ENCODE measurements around the gene ELL3. TPM values are rescaled to one million over a fixed set of nuclear protein-coding genes. Genes with fewer than 3 reads are reported as not detected.
"Not testable (repeated sequence)": the region's sequence is repeated elsewhere in the genome, so short reads cannot be mapped to it uniquely, and the experiment has no call there.

ELL3 gene, protein sequence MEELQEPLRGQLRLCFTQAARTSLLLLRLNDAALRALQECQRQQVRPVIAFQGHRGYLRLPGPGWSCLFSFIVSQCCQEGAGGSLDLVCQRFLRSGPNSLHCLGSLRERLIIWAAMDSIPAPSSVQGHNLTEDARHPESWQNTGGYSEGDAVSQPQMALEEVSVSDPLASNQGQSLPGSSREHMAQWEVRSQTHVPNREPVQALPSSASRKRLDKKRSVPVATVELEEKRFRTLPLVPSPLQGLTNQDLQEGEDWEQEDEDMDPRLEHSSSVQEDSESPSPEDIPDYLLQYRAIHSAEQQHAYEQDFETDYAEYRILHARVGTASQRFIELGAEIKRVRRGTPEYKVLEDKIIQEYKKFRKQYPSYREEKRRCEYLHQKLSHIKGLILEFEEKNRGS
- 1 to 10 TPM; 2.1 to 6.3 (median 2.6) TPM for total RNA-seq

DNA sequence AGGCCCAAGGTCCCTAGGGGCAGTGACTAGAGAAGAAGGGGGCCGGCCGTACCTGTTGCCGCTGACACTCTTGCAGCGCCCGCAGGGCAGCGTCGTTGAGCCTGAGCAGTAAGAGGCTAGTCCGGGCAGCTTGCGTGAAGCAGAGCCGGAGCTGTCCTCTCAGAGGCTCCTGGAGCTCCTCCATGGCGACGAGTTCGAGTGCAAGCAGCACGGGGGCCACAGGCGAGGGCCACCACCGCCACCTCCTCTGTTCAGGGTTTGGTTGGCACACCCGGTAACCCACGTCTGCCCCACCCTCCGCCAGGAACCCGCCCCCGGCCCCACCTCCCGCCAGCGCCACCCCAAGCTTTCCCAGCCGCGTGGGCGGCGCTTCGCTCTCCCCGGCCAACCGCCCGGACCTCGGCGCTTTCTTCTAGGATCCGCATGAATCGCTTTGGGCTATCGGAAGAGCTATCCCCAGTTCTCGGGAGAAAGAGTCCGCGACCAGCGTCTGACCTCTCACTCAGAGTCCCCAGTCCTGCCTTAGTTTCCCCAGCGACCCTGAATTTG is at the start of gene ELL3:
ELL3 (minus strand) TSS at position 249 of the 549 bp plus-strand sequence; CDS start at position 184, 65 bp downstream.
- H3K9me3 ChIP-seq: no peaks in the 10 kb centered on the region
- peak within 1 kb of the TSS; percentile 61 to 84 (median 76) for H3K4me3 ChIP-seq
- TF ChIP-seq, protein P1, sequence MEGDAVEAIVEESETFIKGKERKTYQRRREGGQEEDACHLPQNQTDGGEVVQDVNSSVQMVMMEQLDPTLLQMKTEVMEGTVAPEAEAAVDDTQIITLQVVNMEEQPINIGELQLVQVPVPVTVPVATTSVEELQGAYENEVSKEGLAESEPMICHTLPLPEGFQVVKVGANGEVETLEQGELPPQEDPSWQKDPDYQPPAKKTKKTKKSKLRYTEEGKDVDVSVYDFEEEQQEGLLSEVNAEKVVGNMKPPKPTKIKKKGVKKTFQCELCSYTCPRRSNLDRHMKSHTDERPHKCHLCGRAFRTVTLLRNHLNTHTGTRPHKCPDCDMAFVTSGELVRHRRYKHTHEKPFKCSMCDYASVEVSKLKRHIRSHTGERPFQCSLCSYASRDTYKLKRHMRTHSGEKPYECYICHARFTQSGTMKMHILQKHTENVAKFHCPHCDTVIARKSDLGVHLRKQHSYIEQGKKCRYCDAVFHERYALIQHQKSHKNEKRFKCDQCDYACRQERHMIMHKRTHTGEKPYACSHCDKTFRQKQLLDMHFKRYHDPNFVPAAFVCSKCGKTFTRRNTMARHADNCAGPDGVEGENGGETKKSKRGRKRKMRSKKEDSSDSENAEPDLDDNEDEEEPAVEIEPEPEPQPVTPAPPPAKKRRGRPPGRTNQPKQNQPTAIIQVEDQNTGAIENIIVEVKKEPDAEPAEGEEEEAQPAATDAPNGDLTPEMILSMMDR (IDR thresholded peaks at IDR 0.05 in 4 of 5, conservative IDR thresholded peaks at IDR 0.05 in 1 of 5): no peak
- TF ChIP-seq POLR2A (IDR thresholded peaks at IDR 0.05): peak; percentile 25 to 43
- H3K27ac ChIP-seq: peak within 1 kb of the TSS; percentile 86 to 90 (median 88)
- ATAC-seq (peak; percentile 68 to 73), DNase-seq (peak; percentile 40 to 60)
- H3K27me3 ChIP-seq: no peaks in the 10 kb centered on the region
- intact Hi-C loops (cut with DNase I; ENCODE audit: low total_unique reads) (loop anchor here (1.0 to 10.0 kb wide), 3 partner anchors 16 to 332 kb away; partner anchors contain the start of genes PDIA3 and SERF2), in situ Hi-C loops (cut with MboI; ENCODE audit: low sequenced_read_pairs in 4 of 4) (loop anchor here in 1 of 4 donors (25.0 kb wide), 2 partner anchors 936 to 1861 kb away; partner anchors contain the start of genes B2M, PATL2 and SQOR)
- peaks cover 0 to 24% of the 10 kb centered on the region in 2 donors for H3K36me3 ChIP-seq
- peaks cover 9 to 11% of the 10 kb centered on the region in 2 donors for H3K4me1 ChIP-seq

DNA sequence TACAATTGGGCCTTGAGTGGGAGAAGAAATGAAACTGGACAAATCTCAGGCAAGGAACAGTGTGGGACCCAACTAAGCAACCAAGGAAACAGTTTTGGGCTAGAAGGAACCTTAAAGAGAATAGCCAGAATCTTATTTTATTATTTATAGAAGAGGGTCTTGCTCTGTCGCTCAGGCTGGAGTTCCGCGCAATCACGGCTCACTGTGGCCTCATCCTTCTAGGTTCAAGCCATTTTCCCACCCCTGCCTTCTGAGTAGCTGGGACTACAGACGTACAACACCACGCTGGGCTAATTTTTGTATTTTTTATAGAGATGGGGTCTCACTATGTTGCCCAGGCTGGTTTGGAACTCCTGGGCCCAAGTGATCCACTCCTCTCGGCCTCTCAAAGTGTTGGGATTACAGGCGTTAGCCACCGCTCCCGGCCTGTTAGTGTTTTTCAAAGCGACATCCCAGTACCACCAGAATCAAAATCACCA is 49.3 kb upstream of the ELL3 start:
- H3K36me3 ChIP-seq: peaks cover 0 to 7% of the 10 kb centered on the region in 2 donors
- H3K27ac ChIP-seq: peak overlapping the region in 2 of 4 donors; percentile 71 to 74
- no peaks in the 10 kb centered on the region for H3K9me3 ChIP-seq
- peaks cover 4 to 25% (median 24%) of the 10 kb centered on the region in 3 donors for H3K27me3 ChIP-seq
- intact Hi-C loops (cut with DNase I; ENCODE audit: low total_unique reads): no loop called here
- in situ Hi-C loops (cut with MboI; ENCODE audit: low sequenced_read_pairs in 4 of 4): no loop called here
- peak overlapping the region in 1 of 4 donors; percentile 57 for H3K4me3 ChIP-seq
- ATAC-seq (no peak), DNase-seq (no peak)
- peaks cover 18 to 37% of the 10 kb centered on the region in 2 donors for H3K4me1 ChIP-seq
- TF ChIP-seq POLR2A (IDR thresholded peaks at IDR 0.05): no peak
- TF ChIP-seq, protein P1 (IDR thresholded peaks at IDR 0.05 in 4 of 5, conservative IDR thresholded peaks at IDR 0.05 in 1 of 5): no peak

DNA sequence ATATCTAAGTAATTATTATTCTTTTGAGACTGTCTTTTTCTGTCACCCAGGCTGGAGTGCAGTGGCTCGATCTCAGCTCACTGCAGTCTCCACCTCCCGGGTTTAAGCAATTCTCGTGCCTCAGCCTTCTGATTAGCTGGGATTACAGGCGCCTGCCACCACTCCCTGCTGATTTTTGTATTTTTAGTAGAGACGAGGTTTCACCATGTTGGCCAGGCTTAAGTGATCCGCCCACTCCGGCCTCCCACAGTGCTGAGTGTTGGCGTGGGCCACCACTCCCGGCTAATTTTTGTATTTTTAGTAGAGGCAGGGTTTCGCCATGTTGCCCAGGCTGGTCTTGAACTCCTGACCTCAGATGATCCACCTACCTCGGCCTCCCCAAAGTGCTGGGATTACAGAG is 48.5 kb upstream of the ELL3 start:
- H3K9me3 ChIP-seq; DNase-seq; intact Hi-C loops (cut with DNase I; ENCODE audit: low total_unique reads); H3K27ac ChIP-seq; ATAC-seq; H3K36me3 ChIP-seq; in situ Hi-C loops (cut with MboI; ENCODE audit: low sequenced_read_pairs in 4 of 4): not testable (repeated sequence)
- H3K27me3 ChIP-seq: peaks cover 4 to 25% (median 24%) of the 10 kb centered on the region in 3 donors
- H3K4me3 ChIP-seq: peak overlapping the region in 1 of 4 donors; percentile 87
- H3K4me1 ChIP-seq: peaks cover 18 to 37% of the 10 kb centered on the region in 2 donors

DNA sequence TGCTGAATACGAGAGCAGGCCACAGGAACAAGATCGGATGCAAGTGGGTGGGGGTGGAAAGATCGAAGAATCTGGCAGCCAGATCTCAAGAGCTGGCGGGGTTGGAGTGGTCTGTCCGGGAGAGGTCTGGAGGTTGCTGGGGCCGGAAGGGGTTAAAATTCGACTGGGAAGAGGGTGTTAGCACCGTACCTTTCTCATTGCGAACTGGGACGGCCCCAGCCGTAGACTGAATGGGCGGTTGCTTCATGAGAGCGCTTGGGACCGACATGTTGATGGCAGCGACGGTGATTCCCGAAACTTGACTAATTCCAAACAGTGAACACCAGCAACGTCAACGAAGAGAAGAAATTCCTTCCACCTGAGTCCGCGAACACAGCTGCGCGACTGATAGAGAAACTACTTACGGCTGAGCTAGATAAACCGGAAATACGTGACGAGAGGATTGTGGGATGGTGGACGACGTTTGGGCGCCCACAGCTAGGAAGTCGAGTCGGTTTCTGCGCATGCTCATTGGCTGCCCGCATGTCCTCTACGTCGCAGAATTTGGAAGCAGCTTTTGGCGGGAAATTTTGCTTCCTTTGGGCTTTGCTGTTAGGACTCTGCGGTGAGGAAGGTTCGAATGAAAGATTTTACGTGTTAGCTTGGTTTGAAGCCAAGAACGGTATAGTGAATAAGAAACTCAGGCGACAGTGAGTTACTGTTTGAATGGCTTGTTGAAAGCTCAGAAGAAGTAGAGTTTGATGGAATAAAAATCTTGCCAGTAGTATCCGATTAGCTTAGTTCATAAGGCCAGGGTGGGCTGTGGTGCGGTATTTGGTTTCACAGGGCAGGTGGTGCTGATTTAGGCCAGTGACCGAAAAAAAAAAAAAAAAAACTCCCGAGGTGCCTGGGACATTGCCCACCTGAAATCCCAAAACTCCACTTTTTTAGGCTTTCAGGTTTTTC is 47.8 kb upstream of the ELL3 start, which contains the start of gene MFAP1:
MFAP1 (minus strand) TSS at position 389 of the 945 bp plus-strand sequence; CDS start at position 268, 121 bp downstream.
- in situ Hi-C loops (cut with MboI; ENCODE audit: low sequenced_read_pairs in 4 of 4) (no loop called here), intact Hi-C loops (cut with DNase I; ENCODE audit: low total_unique reads) (loop anchor here (1.0 kb wide), 1 partner anchor 24 kb away; the partner anchor contains the start of genes HYPK and SERINC4)
- DNase-seq (peak; percentile 95), ATAC-seq (peak; percentile 99)
- Histone ChIP-seq H3K27ac (peak within 1 kb of the TSS; percentile 85 to 93 (median 90)), H3K27me3 (peaks cover 4 to 25% (median 24%) of the 10 kb centered on the region in 3 donors), H3K4me3 (peak within 1 kb of the TSS; percentile 65 to 90 (median 86)), H3K4me1 (peaks cover 18 to 37% of the 10 kb centered on the region in 2 donors), H3K36me3 (peaks cover 0 to 13% of the 10 kb centered on the region in 2 donors), H3K9me3 (no peaks in the 10 kb centered on the region)
- peak; percentile 82 to 84 for TF ChIP-seq POLR2A (IDR thresholded peaks at IDR 0.05)
- TF ChIP-seq, protein P1 (IDR thresholded peaks at IDR 0.05 in 4 of 5, conservative IDR thresholded peaks at IDR 0.05 in 1 of 5): no peak
